Activated naive CD8-positive, alpha-beta T cell treated with anti-CD3 and anti-CD28 coated beads for 36 hours (primary cell): ENCODE data around the gene CPNE4. TPM values are rescaled to one million over a fixed set of nuclear protein-coding genes. Genes with fewer than 3 reads are reported as not detected.

ENCODE experiments used
- DNase-seq: peaks from one replicate; pipeline ENCODE4 v3.0.0; 2021
- H3K27ac Mint-ChIP-seq: one replicate; pipeline ENCODE4 v1.8.0; 2022; ENCODE audit warnings: mild to moderate bottlenecking, moderate library complexity, mixed read lengths
- H3K27me3 Mint-ChIP-seq: one replicate; pipeline ENCODE4 v1.8.0; 2022; ENCODE audit warnings: mild to moderate bottlenecking, mixed read lengths
- H3K36me3 Mint-ChIP-seq: one replicate; pipeline ENCODE4 v1.8.0; 2021; ENCODE audit warnings: mild to moderate bottlenecking, mixed read lengths
- H3K4me1 Mint-ChIP-seq: one replicate; pipeline ENCODE4 v1.8.0; 2021; ENCODE audit warnings: mixed read lengths
- H3K4me3 Mint-ChIP-seq: one replicate; pipeline ENCODE4 v1.8.0; 2022; ENCODE audit warnings: mild to moderate bottlenecking, moderate library complexity, mixed read lengths
- H3K9me3 Mint-ChIP-seq: one replicate; pipeline ENCODE4 v1.8.0; 2022; ENCODE audit warnings: mixed read lengths
- total RNA-seq, 2 experiments: library from RNA; stranded (reverse); gene quantifications; one replicate each; pipeline ENCODE4 v1.2.3, GENCODE V29; 2021

Gene CPNE4
- total RNA-seq, 2 experiments from 2014 or later = not detected

DNA sequence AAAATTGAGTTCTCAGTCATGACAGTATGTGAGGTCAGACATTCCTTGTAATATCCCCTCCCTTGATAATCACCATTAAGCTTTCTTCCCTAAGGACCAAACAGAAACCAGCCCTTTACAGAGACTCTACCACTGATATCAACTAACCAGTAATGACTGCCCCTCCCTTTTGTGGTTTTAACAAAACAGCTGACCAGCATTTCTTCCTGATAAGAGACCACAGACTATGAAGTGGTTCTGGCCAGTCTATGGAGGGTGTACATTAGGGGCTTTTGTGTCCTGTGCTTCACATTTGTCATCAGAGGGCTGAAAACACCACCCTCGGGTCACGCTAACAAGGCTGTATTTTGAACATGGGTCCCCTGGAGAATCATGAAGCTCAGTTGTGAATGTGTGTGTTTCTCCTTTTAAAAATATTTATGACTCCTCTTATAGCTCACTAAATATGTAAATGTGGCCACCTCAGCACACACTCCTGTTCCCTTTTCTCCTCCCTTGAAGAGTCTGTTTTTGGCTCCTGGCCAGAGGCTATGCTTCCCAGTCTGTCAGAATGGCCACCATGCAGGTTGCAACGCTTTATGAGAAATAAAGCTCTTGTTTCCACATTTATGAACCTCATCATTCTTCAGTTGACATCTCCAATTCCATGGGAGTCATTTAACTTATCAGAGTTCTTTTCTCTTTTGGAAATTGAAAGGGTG, 239.3 kb downstream of the CPNE4 start:
- no peak overlapping the region for H3K4me3 Mint-ChIP-seq
- H3K36me3 Mint-ChIP-seq = no peaks in the 10 kb centered on the region
- H3K27me3 Mint-ChIP-seq = peaks cover 19% of the 10 kb centered on the region
- H3K27ac Mint-ChIP-seq = no peak overlapping the region
- DNase-seq = no peak
- no peaks in the 10 kb centered on the region for H3K9me3 Mint-ChIP-seq
- H3K4me1 Mint-ChIP-seq = peaks cover 7% of the 10 kb centered on the region

DNA sequence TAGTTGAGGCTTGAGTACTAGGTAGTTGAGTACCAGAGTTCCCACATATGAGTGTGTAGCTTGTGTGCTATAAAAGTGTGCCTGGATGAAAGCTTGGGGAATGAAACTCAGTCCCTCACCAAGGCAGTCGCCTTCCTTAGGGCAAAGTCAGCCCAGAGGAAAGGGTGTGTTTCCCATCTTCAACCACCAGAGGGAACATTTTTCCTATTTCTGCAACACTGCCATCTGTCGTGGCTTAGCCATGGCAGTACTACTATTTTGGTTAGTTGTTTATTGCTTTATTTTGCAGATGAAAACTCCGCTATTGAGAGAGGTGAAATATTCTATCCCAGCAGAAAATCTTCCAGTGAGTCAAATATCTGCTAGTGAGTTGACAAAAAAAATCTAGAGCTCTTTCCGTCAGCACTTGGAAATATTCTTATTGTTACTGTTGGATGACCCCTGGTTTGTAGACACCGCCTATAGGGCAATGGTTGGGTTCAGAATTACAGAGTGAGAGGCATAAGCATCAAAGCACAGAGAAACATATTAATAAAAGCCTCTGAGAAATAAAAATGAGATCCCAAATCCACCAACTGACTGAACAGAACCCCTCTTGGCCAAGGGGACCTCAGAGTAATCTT, 239.9 kb downstream of the CPNE4 start:
- no peak for DNase-seq
- H3K36me3 Mint-ChIP-seq = no peaks in the 10 kb centered on the region
- no peaks in the 10 kb centered on the region for H3K9me3 Mint-ChIP-seq
- H3K4me3 Mint-ChIP-seq = no peak overlapping the region
- peaks cover 7% of the 10 kb centered on the region for H3K4me1 Mint-ChIP-seq
- no peak overlapping the region for H3K27ac Mint-ChIP-seq
- H3K27me3 Mint-ChIP-seq = peaks cover 21% of the 10 kb centered on the region

DNA sequence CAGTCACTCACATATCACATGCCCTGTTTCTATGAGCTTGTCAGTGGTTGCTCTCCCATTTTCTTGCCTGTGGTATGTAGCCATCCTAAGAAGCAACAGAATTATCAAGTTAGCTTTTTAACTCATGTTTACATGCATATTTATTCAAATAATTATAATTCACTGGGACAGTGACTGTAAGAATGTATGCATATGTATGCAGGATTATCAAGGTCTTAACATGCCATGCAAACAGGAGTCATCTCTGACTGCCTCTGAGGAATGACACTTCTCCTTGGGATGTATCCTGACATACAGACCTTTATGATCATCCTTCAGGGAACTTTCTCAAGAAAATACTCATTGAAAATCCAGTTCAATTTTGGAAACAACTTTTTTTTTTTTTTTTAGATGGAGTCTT, 240.9 kb downstream of the CPNE4 start:
- Mint-ChIP-seq H3K4me3 (no peak overlapping the region), H3K36me3 (no peaks in the 10 kb centered on the region), H3K9me3 (no peaks in the 10 kb centered on the region), H3K27me3 (peaks cover 27% of the 10 kb centered on the region), H3K4me1 (peaks cover 7% of the 10 kb centered on the region), H3K27ac (no peak overlapping the region)
- no peak for DNase-seq

DNA sequence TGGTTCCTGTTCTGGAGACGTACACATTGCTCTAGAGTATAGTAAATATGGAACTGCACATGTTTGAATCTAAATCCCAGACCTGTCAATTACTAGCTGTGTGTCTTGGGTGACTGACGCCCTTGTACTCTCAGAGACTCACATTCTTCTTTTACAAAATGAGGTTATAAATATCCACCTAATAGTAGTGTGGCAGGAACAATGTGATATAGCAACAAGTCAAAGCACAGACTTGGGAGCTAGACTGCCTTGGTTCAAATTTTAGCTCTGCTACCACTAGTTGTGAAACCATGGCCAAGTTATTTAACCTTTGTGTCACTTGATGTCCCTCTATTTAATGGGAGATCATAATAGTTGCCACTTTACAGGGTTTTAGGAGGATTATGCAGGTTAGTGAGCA, 245.6 kb downstream of the CPNE4 start:
- Mint-ChIP-seq H3K9me3 (no peaks in the 10 kb centered on the region), H3K27ac (no peak overlapping the region), H3K4me3 (no peak overlapping the region), H3K27me3 (peaks cover 10% of the 10 kb centered on the region), H3K36me3 (no peaks in the 10 kb centered on the region), H3K4me1 (no peaks in the 10 kb centered on the region)
- no peak for DNase-seq

DNA sequence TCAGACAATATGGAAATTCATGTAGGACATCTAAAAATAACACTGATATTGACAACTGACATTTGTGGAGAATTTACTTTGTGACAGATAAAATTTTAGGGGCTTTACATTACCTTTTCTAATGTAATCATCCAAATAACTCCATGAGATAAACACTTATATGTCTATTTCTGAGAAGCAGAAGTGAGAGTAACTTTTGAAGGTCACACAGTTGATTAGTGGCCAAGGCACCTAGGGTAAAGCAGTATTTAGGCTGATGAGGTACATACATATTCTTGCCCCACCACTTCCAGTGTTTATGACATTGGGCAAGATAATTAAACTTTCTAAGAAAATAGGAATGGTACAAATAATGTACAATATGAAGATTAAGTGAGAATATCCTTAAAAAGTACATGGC, 248.4 kb downstream of the CPNE4 start:
- Mint-ChIP-seq H3K27ac (no peak overlapping the region), H3K9me3 (no peaks in the 10 kb centered on the region), H3K4me3 (no peak overlapping the region), H3K36me3 (no peaks in the 10 kb centered on the region), H3K27me3 (peaks cover 10% of the 10 kb centered on the region), H3K4me1 (no peaks in the 10 kb centered on the region)
- DNase-seq = no peak

DNA sequence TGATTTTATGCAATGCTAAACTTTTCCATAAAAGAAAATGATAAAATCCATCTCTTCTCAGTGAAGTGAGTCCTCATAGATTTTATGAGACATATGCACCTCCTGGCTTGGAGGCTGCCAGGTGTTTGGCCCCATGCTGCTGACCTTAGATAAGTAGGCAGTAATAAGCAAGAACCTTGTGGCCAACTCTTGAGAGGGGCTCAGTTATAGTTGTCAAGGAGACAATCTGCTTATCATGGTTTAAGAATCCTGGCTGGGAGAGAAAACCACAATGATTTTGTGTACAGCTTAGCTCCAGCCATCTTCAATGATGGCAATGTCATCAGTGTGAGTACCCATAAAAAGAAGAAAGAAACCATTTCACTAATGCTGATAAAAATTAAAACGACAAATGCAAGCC, 252.1 kb downstream of the CPNE4 start:
- H3K4me3 Mint-ChIP-seq = no peak overlapping the region
- peaks cover 3% of the 10 kb centered on the region for H3K27me3 Mint-ChIP-seq
- no peak for DNase-seq
- no peaks in the 10 kb centered on the region for H3K36me3 Mint-ChIP-seq
- H3K9me3 Mint-ChIP-seq = peaks cover 5% of the 10 kb centered on the region
- no peak overlapping the region for H3K27ac Mint-ChIP-seq
- no peaks in the 10 kb centered on the region for H3K4me1 Mint-ChIP-seq

DNA sequence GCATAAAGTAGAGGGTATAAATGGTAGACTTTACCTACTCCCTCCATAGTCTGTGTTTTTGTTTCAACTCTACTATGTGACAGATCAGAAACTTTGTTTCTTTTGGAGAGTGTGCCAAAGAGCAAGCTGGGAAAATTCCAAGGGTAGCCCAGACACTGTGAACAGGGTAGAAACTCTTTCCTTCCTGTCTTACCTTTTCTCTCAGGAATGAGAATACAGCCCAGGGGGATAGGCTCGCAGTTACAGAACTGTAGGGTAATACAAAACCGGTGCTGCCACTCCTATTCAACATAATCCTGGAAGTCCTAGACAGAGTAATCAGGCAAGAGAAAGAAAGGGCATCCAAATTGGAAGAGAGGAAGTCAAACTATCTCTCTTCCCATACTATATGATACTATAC, 256.3 kb downstream of the CPNE4 start:
- H3K4me1 Mint-ChIP-seq = no peaks in the 10 kb centered on the region
- DNase-seq = no peak
- H3K36me3 Mint-ChIP-seq = peaks cover 1% of the 10 kb centered on the region
- H3K27ac Mint-ChIP-seq = no peak overlapping the region
- peaks cover 8% of the 10 kb centered on the region for H3K27me3 Mint-ChIP-seq
- peaks cover 7% of the 10 kb centered on the region for H3K9me3 Mint-ChIP-seq
- no peak overlapping the region for H3K4me3 Mint-ChIP-seq

DNA sequence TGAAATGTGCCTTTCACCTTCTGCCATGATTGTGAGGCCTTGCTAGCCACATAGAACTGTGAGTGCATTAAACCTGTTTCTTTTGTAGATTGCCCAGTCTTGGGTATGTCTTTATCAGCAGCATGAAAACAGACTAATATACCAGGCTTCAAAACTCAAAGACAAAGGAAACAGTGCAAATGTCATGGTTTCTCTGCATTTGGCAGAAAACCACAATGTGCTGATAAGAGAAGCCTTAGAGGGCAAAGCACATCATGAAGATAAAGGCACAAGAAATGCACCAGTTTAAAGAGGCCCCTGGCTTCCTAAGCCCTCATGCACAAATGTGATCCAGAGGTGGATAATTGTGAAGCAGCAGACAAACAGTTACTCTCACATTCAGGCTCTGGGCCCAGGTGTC, 259.2 kb downstream of the CPNE4 start:
- no peak for DNase-seq
- Mint-ChIP-seq H3K36me3 (peaks cover 1% of the 10 kb centered on the region), H3K27me3 (peaks cover 15% of the 10 kb centered on the region), H3K4me3 (no peak overlapping the region), H3K27ac (no peak overlapping the region), H3K9me3 (peaks cover 7% of the 10 kb centered on the region), H3K4me1 (no peaks in the 10 kb centered on the region)

DNA sequence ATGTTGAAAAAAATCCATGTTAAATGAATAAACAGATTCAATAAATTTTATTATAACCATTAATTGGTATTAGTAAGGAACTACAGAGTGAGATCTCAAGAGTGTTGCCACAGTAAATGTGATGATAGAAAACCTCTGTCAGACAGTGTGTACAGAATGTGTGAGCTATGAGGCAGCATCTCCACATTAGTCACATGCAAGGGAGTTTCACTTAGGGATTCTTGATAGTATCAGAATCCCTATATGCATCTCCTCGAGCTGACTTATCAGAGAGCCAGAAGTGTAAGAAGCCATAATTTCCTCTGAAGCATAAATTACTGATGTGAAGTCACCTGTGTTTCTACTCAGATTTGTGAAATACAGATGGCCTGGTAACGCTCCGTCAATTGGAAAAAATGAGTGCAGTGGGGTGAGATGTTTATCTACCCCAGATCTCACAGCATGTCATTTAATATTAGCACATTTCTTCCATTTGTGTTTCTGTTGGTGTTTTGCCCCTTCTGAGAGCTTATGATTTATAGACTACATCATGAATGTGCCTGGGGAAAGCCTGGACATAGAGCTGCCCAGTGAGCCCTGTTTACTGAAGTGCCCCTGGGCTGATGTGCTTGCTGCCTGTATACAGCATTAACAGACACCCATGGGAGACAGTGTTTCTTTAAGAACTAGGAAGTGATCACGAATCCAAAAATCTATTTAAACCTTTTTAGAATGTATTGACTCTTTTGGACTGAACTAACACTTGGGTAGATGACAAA, 262.4 kb downstream of the CPNE4 start:
- Mint-ChIP-seq H3K27me3 (peaks cover 13% of the 10 kb centered on the region), H3K4me3 (no peak overlapping the region), H3K4me1 (peaks cover 2% of the 10 kb centered on the region), H3K27ac (no peak overlapping the region), H3K36me3 (peaks cover 1% of the 10 kb centered on the region), H3K9me3 (peaks cover 2% of the 10 kb centered on the region)
- DNase-seq = no peak

DNA sequence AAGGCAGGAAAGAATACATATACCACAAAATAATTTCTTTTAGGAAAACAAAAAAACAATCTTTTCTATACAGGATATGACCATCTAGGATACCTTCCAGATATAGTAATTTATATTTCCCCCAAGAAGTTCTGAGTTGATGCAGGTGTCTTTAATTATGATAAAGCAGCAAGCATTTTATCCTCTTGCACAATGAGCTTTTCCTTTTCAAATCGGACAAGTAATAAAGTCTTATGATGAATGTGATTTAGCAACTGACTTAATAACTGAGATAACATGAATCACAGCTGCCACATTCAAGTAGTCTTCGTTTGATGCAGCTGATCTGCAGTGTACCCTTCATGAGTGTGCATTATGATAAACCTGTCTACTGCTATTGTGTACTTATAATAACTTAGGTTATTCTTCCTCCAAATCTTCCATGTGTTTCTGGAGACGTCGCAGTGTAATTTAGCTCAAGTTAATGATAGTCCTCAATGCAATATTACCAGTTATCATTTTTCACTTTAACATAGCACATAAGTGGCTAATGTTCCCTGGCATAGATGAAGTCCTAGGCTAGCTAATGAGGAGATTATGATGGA, 271.7 kb downstream of the CPNE4 start:
- H3K4me1 Mint-ChIP-seq = no peaks in the 10 kb centered on the region
- no peak overlapping the region for H3K4me3 Mint-ChIP-seq
- peaks cover 2% of the 10 kb centered on the region for H3K9me3 Mint-ChIP-seq
- no peaks in the 10 kb centered on the region for H3K36me3 Mint-ChIP-seq
- H3K27me3 Mint-ChIP-seq = peaks cover 29% of the 10 kb centered on the region
- no peak for DNase-seq
- no peak overlapping the region for H3K27ac Mint-ChIP-seq

DNA sequence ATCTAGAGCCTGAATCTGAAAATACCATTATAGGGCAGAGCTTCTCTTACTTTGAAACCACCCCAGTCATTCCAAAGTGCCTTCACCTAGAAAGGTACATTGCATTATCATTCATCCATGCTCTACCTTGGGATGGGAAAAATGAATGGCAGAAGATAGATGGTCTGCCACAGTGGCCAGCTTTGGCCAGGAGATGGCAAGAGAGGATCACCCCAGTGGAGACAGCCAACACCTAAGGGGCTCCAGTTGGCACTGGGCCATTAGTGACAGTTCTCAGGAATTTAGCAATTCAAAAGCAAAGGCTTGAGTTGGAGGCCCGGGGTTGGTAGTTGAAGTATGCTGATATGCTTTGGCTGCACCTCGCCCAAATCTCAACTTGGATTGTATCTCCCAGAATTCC, 278.4 kb downstream of the CPNE4 start:
- Mint-ChIP-seq H3K9me3 (peaks cover 7% of the 10 kb centered on the region), H3K36me3 (no peaks in the 10 kb centered on the region), H3K4me3 (no peak overlapping the region), H3K27ac (no peak overlapping the region), H3K27me3 (peaks cover 39% of the 10 kb centered on the region), H3K4me1 (no peaks in the 10 kb centered on the region)
- DNase-seq = no peak

DNA sequence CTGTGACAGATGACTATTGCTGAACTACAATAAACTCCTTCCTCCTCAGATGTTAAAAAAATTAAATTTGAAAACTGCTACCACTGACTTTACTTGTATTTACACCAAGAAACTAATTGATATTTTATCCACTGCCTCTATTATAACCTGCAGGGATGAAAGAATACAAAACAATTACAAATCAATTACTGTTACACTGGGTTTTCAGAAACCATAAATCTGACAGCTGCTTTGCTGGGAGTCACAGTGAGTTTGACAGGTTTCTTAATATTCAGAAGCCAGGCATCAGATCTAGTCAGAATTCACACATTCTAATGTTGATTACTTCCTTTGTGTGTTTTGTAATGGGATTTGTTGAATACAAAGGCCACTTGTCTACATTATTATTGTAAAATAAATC, 279.4 kb downstream of the CPNE4 start:
- H3K27me3 Mint-ChIP-seq = peaks cover 34% of the 10 kb centered on the region
- peaks cover 7% of the 10 kb centered on the region for H3K9me3 Mint-ChIP-seq
- H3K36me3 Mint-ChIP-seq = no peaks in the 10 kb centered on the region

DNA sequence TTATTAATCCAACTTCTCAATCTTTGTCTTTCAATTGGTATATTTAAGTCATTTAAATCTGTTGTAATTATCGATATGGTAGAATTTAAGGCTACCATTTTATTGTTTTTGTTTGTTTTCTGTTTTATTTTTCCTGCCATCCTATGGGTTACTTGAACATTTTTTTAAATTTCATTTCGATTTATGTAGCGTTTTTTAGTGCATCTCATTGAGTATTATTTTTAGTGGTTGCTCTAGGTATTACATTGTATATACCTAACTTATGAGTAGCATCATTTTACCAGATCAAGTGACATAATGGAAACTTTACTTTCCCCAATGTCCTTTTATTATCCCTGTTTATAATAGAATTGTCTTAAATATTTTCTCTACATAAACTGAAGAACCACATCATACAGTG, 284.6 kb downstream of the CPNE4 start:
- H3K4me3 Mint-ChIP-seq = no peak overlapping the region
- peaks cover 2% of the 10 kb centered on the region for H3K9me3 Mint-ChIP-seq
- peaks cover 31% of the 10 kb centered on the region for H3K27me3 Mint-ChIP-seq
- H3K27ac Mint-ChIP-seq = no peak overlapping the region
- H3K36me3 Mint-ChIP-seq = no peaks in the 10 kb centered on the region
- DNase-seq = no peak
- no peaks in the 10 kb centered on the region for H3K4me1 Mint-ChIP-seq

More for the DNA sequence above, 279.4 kb downstream of the CPNE4 start:
- no peak overlapping the region for H3K27ac Mint-ChIP-seq
- H3K4me1 Mint-ChIP-seq = no peaks in the 10 kb centered on the region
- no peak for DNase-seq
- no peak overlapping the region for H3K4me3 Mint-ChIP-seq

DNA sequence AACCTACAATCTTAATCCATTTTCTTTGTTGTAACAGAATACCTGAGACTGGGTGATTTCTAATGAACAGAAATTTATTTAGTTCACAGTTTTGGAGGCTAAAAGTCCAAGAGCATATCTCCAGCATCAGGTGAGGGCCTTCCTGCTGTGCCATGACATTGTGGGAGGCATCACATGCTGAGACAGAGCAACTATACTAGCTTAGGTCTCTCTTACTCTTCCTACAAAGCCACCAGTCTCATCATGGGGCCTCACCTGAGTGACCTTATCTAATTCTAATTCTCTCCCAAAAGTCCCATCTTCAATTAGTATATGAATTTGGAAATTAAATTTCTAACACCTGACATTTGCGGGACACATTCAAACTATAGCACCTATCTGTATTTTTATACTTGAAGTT, 285.0 kb downstream of the CPNE4 start:
- DNase-seq = no peak

DNA sequence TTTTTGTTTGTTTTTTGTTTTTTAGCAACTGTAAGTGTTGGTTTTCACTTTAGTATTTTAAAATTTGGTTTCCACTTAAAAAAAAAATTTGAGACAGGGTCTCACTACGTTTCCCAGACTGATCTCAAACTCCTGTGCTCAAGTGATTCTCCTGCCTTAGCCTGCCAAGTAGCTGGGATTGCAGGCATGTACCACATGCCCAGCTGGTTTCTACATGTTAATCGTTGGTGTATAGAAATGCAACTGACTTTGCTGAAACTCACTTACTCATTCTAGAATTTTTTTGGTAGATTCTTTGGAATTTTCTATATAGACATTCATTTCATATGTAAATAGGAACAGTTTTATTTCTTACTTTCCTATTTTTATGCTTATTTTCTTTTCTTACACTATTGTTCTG, 287.3 kb downstream of the CPNE4 start:
- no peaks in the 10 kb centered on the region for H3K4me1 Mint-ChIP-seq
- peaks cover 2% of the 10 kb centered on the region for H3K9me3 Mint-ChIP-seq
- no peak overlapping the region for H3K4me3 Mint-ChIP-seq
- peaks cover 17% of the 10 kb centered on the region for H3K27me3 Mint-ChIP-seq
- DNase-seq = no peak
- no peak overlapping the region for H3K27ac Mint-ChIP-seq
- H3K36me3 Mint-ChIP-seq = no peaks in the 10 kb centered on the region

More for the DNA sequence above, 285.0 kb downstream of the CPNE4 start:
- H3K4me3 Mint-ChIP-seq = no peak overlapping the region
- H3K36me3 Mint-ChIP-seq = no peaks in the 10 kb centered on the region
- peaks cover 2% of the 10 kb centered on the region for H3K9me3 Mint-ChIP-seq
- H3K27me3 Mint-ChIP-seq = peaks cover 31% of the 10 kb centered on the region
- H3K4me1 Mint-ChIP-seq = no peaks in the 10 kb centered on the region
- H3K27ac Mint-ChIP-seq = no peak overlapping the region
